WERI-Rb-1 (cell line): Measurements from ENCODE around the gene VAV3.

ENCODE experiments used
- DNase-seq: peaks from one replicate; pipeline ENCODE4 v3.0.0-alpha.2; 2020
- H3K27ac ChIP-seq: fragments of 250-450 bp; sonication (Bioruptor Pico); 2 replicates; pipeline ENCODE4 v1.5.1; 2020; ENCODE audit warnings: mild to moderate bottlenecking, moderate library complexity
- H3K27me3 ChIP-seq: fragments of 250-450 bp; sonication (Bioruptor Pico); 2 replicates; pipeline ENCODE4 v1.5.1; 2021; ENCODE audit warnings: mild to moderate bottlenecking, low read depth, moderate library complexity; ENCODE audit not compliant: insufficient read depth, severe bottlenecking
- H3K36me3 ChIP-seq: fragments of 250-450 bp; sonication (Bioruptor Pico); 2 replicates; pipeline ENCODE4 v1.5.1; 2020; ENCODE audit warnings: mild to moderate bottlenecking, moderate library complexity
- H3K4me3 ChIP-seq: 2 replicates; pipeline ENCODE4 v1.5.1; 2011; ENCODE audit warnings: low read depth, mild to moderate bottlenecking, control low read depth, low read length
- H3K9me3 ChIP-seq: fragments of 250-450 bp; sonication (Bioruptor Pico); 2 replicates; pipeline ENCODE4 v1.5.1; 2021; ENCODE audit warnings: mild to moderate bottlenecking, moderate library complexity; ENCODE audit not compliant: severe bottlenecking
- TF ChIP-seq, protein P1 (sequence below): IDR thresholded peaks from 2 replicates; pipeline ENCODE4 v1.5.1; 2011; ENCODE audit warnings: low read depth, mild to moderate bottlenecking, control low read depth, inconsistent platforms, low read length

VAV3 gene

DNA sequence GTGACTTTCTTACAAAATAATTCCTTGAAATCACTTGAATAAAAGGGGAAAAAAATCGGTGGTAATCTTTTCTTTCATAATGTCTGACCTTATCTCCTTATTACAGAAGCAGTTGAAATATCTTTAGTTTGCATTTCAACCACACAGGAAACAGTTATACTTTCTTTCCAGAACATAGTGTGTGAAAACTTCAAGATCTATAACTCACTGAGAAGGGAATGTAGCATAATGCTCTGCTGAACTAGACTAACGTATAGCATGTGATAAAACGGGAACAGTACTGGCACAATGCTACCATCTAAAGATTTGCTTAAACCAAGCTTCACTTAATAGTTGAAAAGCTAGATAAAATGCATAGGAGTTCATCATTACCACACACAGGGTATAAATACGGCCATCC lies 45.0 kb downstream of the VAV3 start:
- Histone ChIP-seq H3K27me3 (no peaks in the 10 kb centered on the region), H3K27ac (no peak overlapping the region), H3K36me3 (no peaks in the 10 kb centered on the region), H3K4me3 (no peak overlapping the region), H3K9me3 (no peaks in the 10 kb centered on the region)
- TF ChIP-seq, protein P1, sequence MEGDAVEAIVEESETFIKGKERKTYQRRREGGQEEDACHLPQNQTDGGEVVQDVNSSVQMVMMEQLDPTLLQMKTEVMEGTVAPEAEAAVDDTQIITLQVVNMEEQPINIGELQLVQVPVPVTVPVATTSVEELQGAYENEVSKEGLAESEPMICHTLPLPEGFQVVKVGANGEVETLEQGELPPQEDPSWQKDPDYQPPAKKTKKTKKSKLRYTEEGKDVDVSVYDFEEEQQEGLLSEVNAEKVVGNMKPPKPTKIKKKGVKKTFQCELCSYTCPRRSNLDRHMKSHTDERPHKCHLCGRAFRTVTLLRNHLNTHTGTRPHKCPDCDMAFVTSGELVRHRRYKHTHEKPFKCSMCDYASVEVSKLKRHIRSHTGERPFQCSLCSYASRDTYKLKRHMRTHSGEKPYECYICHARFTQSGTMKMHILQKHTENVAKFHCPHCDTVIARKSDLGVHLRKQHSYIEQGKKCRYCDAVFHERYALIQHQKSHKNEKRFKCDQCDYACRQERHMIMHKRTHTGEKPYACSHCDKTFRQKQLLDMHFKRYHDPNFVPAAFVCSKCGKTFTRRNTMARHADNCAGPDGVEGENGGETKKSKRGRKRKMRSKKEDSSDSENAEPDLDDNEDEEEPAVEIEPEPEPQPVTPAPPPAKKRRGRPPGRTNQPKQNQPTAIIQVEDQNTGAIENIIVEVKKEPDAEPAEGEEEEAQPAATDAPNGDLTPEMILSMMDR = no peak
- no peak for DNase-seq

GRCh38 chr1:107914119-107914765 lies 50.7 kb downstream of the VAV3 start:
- H3K36me3 ChIP-seq = no peaks in the 10 kb centered on the region
- H3K9me3 ChIP-seq = no peaks in the 10 kb centered on the region
- TF ChIP-seq, protein P1 = no peak
- H3K27me3 ChIP-seq = no peaks in the 10 kb centered on the region
- no peak overlapping the region for H3K4me3 ChIP-seq
- no peak for DNase-seq
- no peak overlapping the region for H3K27ac ChIP-seq

DNA sequence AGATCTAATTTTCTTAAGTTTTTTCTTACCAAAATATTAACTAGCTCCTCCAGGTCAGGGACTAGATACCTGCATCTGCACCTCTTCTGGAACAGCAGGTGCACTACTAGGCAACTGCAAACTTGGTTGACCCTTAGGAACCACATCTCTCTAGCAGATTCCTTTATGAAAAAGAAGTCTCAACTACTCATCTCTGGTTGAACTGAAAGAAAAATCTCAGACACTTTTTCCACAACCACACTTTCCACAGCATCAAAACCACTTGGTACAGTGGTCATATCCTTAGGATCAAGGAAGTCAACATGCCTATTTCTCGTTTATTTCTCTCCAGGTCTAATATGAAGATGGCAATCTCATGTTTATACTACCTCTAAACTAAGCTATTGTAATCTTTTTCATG lies 52.3 kb downstream of the VAV3 start:
- TF ChIP-seq, protein P1 = no peak
- DNase-seq = no peak
- Histone ChIP-seq H3K27ac (no peak overlapping the region), H3K36me3 (no peaks in the 10 kb centered on the region), H3K4me3 (no peak overlapping the region), H3K9me3 (no peaks in the 10 kb centered on the region), H3K27me3 (no peaks in the 10 kb centered on the region)

DNA sequence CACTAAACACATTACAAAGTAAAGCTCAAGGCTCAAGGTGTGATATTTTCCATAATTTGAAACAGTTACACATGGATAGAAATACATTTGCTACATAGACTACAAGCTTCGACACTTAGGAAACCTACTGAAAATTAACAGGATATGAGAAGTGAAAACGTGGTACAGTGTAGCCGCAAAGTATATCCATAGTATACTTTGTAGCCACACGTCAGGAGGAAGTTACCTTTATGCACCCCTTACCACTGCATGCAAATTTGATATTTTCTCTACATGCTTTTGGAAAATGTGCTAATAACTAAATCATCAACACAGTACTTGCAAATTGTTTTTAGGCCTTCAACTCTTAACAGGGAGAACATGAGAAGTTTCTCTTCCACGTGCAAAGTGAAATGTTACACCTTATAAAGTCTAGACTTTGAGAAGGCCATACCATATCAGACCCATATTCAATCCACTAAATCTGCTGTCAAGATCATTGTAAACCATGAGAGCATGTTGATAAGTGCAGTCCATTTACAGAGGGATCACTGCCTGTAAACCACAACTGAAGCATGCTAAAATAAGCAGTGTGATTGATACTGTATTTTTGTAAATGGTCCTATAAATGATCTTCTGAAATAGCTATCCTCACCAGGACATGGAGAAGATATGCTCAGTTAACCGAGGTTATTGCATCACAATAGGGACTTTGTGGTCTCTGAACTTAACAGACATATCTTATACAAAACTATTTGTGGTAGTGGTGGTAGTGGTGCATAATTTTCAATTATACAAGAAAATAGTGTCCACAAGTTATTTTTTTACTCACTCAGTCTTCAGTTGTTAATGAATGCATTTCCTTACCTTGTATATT lies 64.7 kb downstream of the VAV3 start:
- DNase-seq = no peak
- no peak overlapping the region for H3K27ac ChIP-seq
- H3K9me3 ChIP-seq = no peaks in the 10 kb centered on the region
- TF ChIP-seq, protein P1 = no peak
- H3K27me3 ChIP-seq = no peaks in the 10 kb centered on the region
- H3K36me3 ChIP-seq = no peaks in the 10 kb centered on the region
- no peak overlapping the region for H3K4me3 ChIP-seq

DNA sequence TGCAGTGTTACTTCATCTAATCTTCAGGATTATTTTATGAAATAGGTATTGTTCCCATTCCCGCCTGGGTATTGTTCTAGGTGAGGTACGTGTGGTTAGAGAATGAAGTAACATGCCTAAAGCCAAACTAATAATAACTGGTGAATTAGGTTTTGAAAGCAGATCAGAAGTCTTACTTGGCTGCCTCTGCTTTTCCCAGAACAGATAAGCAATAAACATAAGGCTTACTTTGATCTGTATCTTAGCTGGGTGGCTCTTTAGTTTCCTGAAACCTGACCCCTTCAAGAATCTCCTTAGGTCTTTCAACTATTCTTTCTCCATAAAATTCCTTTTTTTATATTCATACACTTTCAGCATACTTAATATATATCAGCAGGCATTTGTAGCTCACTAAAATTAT lies 65.3 kb downstream of the VAV3 start:
- TF ChIP-seq, protein P1 = no peak
- H3K36me3 ChIP-seq = no peaks in the 10 kb centered on the region
- no peaks in the 10 kb centered on the region for H3K27me3 ChIP-seq
- H3K27ac ChIP-seq = no peak overlapping the region
- no peaks in the 10 kb centered on the region for H3K9me3 ChIP-seq
- no peak for DNase-seq
- H3K4me3 ChIP-seq = no peak overlapping the region
